Activated CD4-positive, alpha-beta T cell treated with anti-CD3 and anti-CD28 coated beads for 36 hours (primary cell): ENCODE data around the gene DDX56. TPM values are rescaled to one million over a fixed set of nuclear protein-coding genes. Genes with fewer than 3 reads are reported as not detected.

Experiments
- ATAC-seq: fragments of 200-7000 bp; cut with Tn5 transposase; one replicate; pipeline ENCODE4 v1.10.0; 2021; ENCODE audit warnings: mild to moderate bottlenecking, moderate library complexity
- CTCF ChIA-PET: fragments of 350-600 bp; sonication (Branson Sonifier 250); formaldehyde crosslinking; loops from one replicate; lab custom pipeline; 2021; ENCODE audit warnings: antibody characterized with exemption; lab: Charles Lee
- POLR2A ChIA-PET: fragments of 350-600 bp; sonication (Branson Sonifier 250); formaldehyde crosslinking; loops from one replicate; lab custom pipeline; 2021; ENCODE audit warnings: antibody characterized with exemption, inconsistent platforms; lab: Charles Lee
- DNase-seq: peaks from one replicate; pipeline ENCODE4 v3.0.0-alpha.2; 2020
- H3K27ac Mint-ChIP-seq: one replicate; pipeline ENCODE4 v1.8.0; 2021; ENCODE audit warnings: mixed read lengths
- H3K27me3 Mint-ChIP-seq: one replicate; pipeline ENCODE4 v1.8.0; 2021; ENCODE audit warnings: mixed read lengths
- H3K36me3 Mint-ChIP-seq: one replicate; pipeline ENCODE4 v1.8.0; 2021; ENCODE audit warnings: low read depth, mixed read lengths
- H3K4me1 Mint-ChIP-seq: one replicate; pipeline ENCODE4 v1.8.0; 2021; ENCODE audit warnings: mixed read lengths
- H3K4me3 Mint-ChIP-seq: one replicate; pipeline ENCODE4 v1.8.0; 2021; ENCODE audit warnings: mild to moderate bottlenecking, moderate library complexity, mixed read lengths
- H3K9me3 Mint-ChIP-seq: one replicate; pipeline ENCODE4 v1.8.0; 2021; ENCODE audit warnings: low read depth, mixed read lengths
- intact Hi-C, 2 experiments: fragments of 100-400 bp; cut with DNase I in 1 of 2; cut with micrococcal nuclease in 1 of 2; formaldehyde crosslinking; loops; one replicate each; pipeline versions ENCODE4 v1.14.2 to v1.15.1; 2022 to 2024; cut with DNase I, micrococcal nuclease
- total RNA-seq, 2 experiments: library from RNA; stranded (reverse); gene quantifications; one replicate each; pipeline ENCODE4 v1.2.3, GENCODE V29; 2021

Gene DDX56
- 100 to 1,000 TPM in 1 of 2 experiments, 10 to 100 TPM in 1; 98.5 to 104 TPM for total RNA-seq

GRCh38 chr7:44573464-44574286 is at the start of gene DDX56:
Gene DDX56 (minus strand): TSS chr7:44573908. CDS start chr7:44573895, 13 bp downstream.
- Mint-ChIP-seq H3K36me3 (peaks cover 79% of the 10 kb centered on the region), H3K4me1 (peaks cover 41% of the 10 kb centered on the region), H3K9me3 (no peaks in the 10 kb centered on the region), H3K4me3 (peak within 1 kb of the TSS; percentile 90), H3K27me3 (no peaks in the 10 kb centered on the region), H3K27ac (peak within 1 kb of the TSS; percentile 94)
- POLR2A ChIA-PET = interaction anchor here (0.5 to 2.1 kb wide), 12 partner anchors 9 to 381 kb away, joined by 3 to 13 read pairs (median 4); partner anchors contain the start of genes OGDH and TMED4
- peak; percentile 98 for ATAC-seq
- DNase-seq = peak; percentile 97
- CTCF ChIA-PET = interaction anchor here (0.6 to 3.1 kb wide), 9 partner anchors 9 to 563 kb away, joined by 3 to 23 read pairs (median 3); no protein-coding TSS in a partner anchor
- intact Hi-C loops = loop anchor here (1.0 to 5.0 kb wide), 8 partner anchors 9 to 537 kb away; partner anchors contain the start of genes NUDCD3 (in 2 of the 2), TMED4 (in 2 of the 2), OGDH (in 1 of the 2) and POLM (in 1 of the 2)

- CTCF ChIA-PET = interaction anchor here (1.2 to 1.6 kb wide), 2 partner anchors 15 to 27 kb away, joined by 3 to 7 read pairs; no protein-coding TSS in a partner anchor
- ATAC-seq (peak; percentile 90), DNase-seq (peak; percentile 72)
- intact Hi-C loops = loop anchor here (1.0 kb wide), 1 partner anchor 16 kb away; no protein-coding TSS in a partner anchor
- POLR2A ChIA-PET = interaction anchor here (0.5 to 1.5 kb wide), 5 partner anchors 9 to 396 kb away, joined by 4 to 8 read pairs (median 6); partner anchors contain the start of gene OGDH
- H3K27ac Mint-ChIP-seq = peak overlapping the region; percentile 94
- no peaks in the 10 kb centered on the region for H3K27me3 Mint-ChIP-seq
- H3K4me1 Mint-ChIP-seq = peaks cover 90% of the 10 kb centered on the region
- H3K36me3 Mint-ChIP-seq = peaks cover 46% of the 10 kb centered on the region
- peak overlapping the region; percentile 50 for H3K4me3 Mint-ChIP-seq
- no peaks in the 10 kb centered on the region for H3K9me3 Mint-ChIP-seq
These were observed 48.8 kb upstream of the DDX56 start for GRCh38 chr7:44622342-44623151.

GRCh38 chr7:44621750-44622103 is 48.0 kb upstream of the DDX56 start:
- no peak overlapping the region for H3K4me3 Mint-ChIP-seq
- POLR2A ChIA-PET = interaction anchor here (1.7 kb wide), 1 partner anchor 12 kb away, joined by 9 read pairs; no protein-coding TSS in a partner anchor
- H3K4me1 Mint-ChIP-seq = peaks cover 97% of the 10 kb centered on the region
- CTCF ChIA-PET = interaction anchor here (1.4 to 1.6 kb wide), 4 partner anchors 12 to 19 kb away, joined by 6 to 10 read pairs (median 8); no protein-coding TSS in a partner anchor
- no peak for ATAC-seq
- intact Hi-C loops = loop anchor here (1.0 kb wide), 1 partner anchor 17 kb away; no protein-coding TSS in a partner anchor
- no peaks in the 10 kb centered on the region for H3K9me3 Mint-ChIP-seq
- no peak for DNase-seq
- peaks cover 46% of the 10 kb centered on the region for H3K36me3 Mint-ChIP-seq
- H3K27me3 Mint-ChIP-seq = no peaks in the 10 kb centered on the region
- peak overlapping the region; percentile 25 for H3K27ac Mint-ChIP-seq

DNA sequence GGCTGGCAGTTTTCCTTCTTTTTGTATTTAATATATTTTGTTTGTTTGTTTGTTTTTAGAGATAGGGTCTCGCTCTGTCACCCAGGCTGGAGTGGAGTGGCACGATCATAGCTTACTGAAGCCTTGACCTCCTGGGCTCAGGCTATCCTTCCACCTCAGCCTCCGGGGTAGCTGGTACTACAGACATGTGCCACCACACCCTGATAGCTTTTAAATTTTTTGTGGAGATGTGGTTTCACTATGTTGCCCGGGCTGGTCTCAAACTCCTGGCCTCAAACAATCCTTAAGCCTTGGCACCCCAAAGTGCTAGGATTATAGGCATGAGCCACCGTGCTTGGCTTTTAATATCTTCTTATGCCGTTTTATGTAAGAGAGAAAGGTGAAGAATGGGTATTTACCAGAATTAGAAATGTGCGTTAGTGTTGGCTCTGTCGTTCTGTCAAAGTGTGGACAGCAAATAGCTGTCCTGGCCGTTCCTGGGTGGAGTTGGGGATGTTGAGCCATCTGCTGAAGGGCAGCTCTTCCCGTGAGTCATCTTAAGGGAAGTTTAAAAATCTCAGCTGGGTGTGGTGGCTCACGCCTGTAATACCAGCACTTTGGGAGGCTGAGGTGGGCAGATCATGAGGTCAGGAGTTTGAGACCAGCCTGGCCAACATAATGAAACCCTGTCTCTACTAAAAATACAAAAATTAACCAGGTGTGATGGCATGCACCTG is 47.5 kb upstream of the DDX56 start:
- Mint-ChIP-seq H3K4me3 (no peak overlapping the region), H3K27ac (peak overlapping the region; percentile 83), H3K4me1 (peaks cover 92% of the 10 kb centered on the region), H3K27me3 (no peaks in the 10 kb centered on the region), H3K36me3 (peaks cover 44% of the 10 kb centered on the region), H3K9me3 (no peaks in the 10 kb centered on the region)
- CTCF ChIA-PET = interaction anchor here (0.9 to 1.6 kb wide), 5 partner anchors 12 to 246 kb away, joined by 4 to 10 read pairs (median 8); no protein-coding TSS in a partner anchor
- intact Hi-C loops = no loop called here
- POLR2A ChIA-PET = interaction anchor here (1.7 kb wide), 1 partner anchor 13 kb away, joined by 9 read pairs; no protein-coding TSS in a partner anchor
- DNase-seq (no peak), ATAC-seq (no peak)

DNA sequence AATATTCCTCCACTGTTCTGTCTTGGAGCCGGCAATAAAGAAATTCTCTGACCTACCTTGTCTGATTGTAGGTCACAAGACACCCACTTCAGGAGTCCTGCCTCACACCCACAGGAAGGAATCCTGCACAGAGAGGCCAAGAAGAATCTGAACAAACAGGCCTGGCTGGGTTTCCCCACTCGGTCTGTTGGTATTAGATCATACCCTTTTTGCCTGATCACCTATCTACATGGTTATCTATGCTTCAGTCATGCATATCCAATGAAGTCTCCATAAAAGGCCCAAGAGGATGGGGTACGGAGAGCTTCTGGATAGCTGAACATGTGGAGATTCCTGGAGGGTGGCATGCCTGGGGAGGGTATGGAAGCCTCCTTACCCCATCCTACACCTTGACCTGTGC is 45.0 kb upstream of the DDX56 start:
- no peaks in the 10 kb centered on the region for H3K9me3 Mint-ChIP-seq
- peaks cover 27% of the 10 kb centered on the region for H3K36me3 Mint-ChIP-seq
- ATAC-seq = no peak
- ChIA-PET CTCF (interaction anchor here (0.8 kb wide), 1 partner anchor 10 kb away, joined by 3 read pairs; no protein-coding TSS in a partner anchor), POLR2A (no interaction called here)
- intact Hi-C loops = no loop called here
- peak overlapping the region; percentile 95 for H3K27ac Mint-ChIP-seq
- no peaks in the 10 kb centered on the region for H3K27me3 Mint-ChIP-seq
- peak; percentile 46 for DNase-seq
- peak overlapping the region; percentile 17 for H3K4me3 Mint-ChIP-seq
- peaks cover 91% of the 10 kb centered on the region for H3K4me1 Mint-ChIP-seq

GRCh38 chr7:44618045-44618444 is 44.3 kb upstream of the DDX56 start:
- H3K27me3 Mint-ChIP-seq = no peaks in the 10 kb centered on the region
- peaks cover 87% of the 10 kb centered on the region for H3K4me1 Mint-ChIP-seq
- H3K9me3 Mint-ChIP-seq = no peaks in the 10 kb centered on the region
- intact Hi-C loops = no loop called here
- ChIA-PET CTCF (interaction anchor here (1.0 to 3.3 kb wide), 7 partner anchors 12 to 53 kb away, joined by 3 to 19 read pairs (median 5); partner anchors contain the start of gene OGDH), POLR2A (interaction anchor here (1.2 to 1.8 kb wide), 3 partner anchors 16 to 268 kb away, joined by 4 to 29 read pairs (median 14); no protein-coding TSS in a partner anchor)
- peaks cover 24% of the 10 kb centered on the region for H3K36me3 Mint-ChIP-seq
- peak overlapping the region; percentile 95 for H3K27ac Mint-ChIP-seq
- DNase-seq (no peak), ATAC-seq (no peak)
- H3K4me3 Mint-ChIP-seq = peak overlapping the region; percentile 17

DNA sequence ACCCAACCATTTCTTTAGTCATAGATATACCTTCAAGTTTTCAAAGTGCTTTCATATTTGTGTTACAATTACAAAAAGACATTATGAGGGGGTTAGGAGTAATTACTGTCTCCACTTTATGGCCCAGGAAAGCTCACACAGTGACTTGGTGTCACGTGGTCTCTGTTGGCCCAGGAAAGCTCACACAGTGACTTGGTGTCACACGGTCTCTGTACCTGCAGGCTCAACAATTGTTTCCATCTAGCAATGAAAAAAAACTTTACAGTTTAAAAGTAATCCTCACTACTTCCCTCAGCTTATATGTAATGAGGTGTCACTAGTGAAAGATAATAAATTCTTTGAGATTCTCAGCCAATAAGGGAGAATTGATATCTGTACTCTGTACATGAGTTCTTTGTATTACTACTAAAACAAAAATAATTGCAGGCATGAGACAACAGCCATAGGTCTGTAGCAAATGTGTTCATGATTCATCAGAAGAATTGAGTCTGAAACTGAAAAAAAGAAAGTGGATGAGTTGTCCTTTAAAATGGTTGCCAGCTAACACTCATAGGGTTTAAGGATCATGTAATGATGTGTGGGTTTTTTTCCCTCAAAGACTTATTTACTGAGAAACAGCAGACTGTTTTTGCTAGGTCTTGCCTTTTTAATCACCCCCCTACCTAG is 43.6 kb upstream of the DDX56 start:
- ChIA-PET POLR2A (interaction anchor here (0.5 to 1.8 kb wide), 9 partner anchors 10 to 1032 kb away, joined by 3 to 29 read pairs (median 8); partner anchors contain the start of genes OGDH and PPIA), CTCF (interaction anchor here (0.5 to 3.3 kb wide), 11 partner anchors 11 to 233 kb away, joined by 3 to 19 read pairs (median 4); partner anchors contain the start of gene OGDH)
- intact Hi-C loops = loop anchor here (1.0 to 2.0 kb wide), 9 partner anchors 11 to 579 kb away; partner anchors contain the start of genes OGDH (in 2 of the 2), H2AZ2 (in 1 of the 2), PPIA (in 1 of the 2) and TMED4 (in 1 of the 2)
- Mint-ChIP-seq H3K9me3 (no peaks in the 10 kb centered on the region), H3K27me3 (no peaks in the 10 kb centered on the region), H3K27ac (peak overlapping the region; percentile 95), H3K36me3 (peaks cover 20% of the 10 kb centered on the region), H3K4me3 (peak overlapping the region; percentile 43), H3K4me1 (peaks cover 81% of the 10 kb centered on the region)
- DNase-seq = peak; percentile 73
- peak; percentile 92 for ATAC-seq

- H3K9me3 Mint-ChIP-seq = no peaks in the 10 kb centered on the region
- no peaks in the 10 kb centered on the region for H3K27me3 Mint-ChIP-seq
- intact Hi-C loops = loop anchor here in 1 of 2 experiments (2.0 kb wide), 1 partner anchor 580 kb away; no protein-coding TSS in a partner anchor
- H3K36me3 Mint-ChIP-seq = peaks cover 22% of the 10 kb centered on the region
- no peak for ATAC-seq
- no peak overlapping the region for H3K27ac Mint-ChIP-seq
- H3K4me3 Mint-ChIP-seq = no peak overlapping the region
- ChIA-PET POLR2A (interaction anchor here (0.5 to 1.8 kb wide), 7 partner anchors 10 to 1031 kb away, joined by 3 to 29 read pairs (median 9); partner anchors contain the start of genes OGDH and PPIA), CTCF (interaction anchor here (0.7 to 3.3 kb wide), 6 partner anchors 11 to 182 kb away, joined by 3 to 19 read pairs (median 4); partner anchors contain the start of gene OGDH)
- peaks cover 78% of the 10 kb centered on the region for H3K4me1 Mint-ChIP-seq
- no peak for DNase-seq
These were observed 42.8 kb upstream of the DDX56 start for GRCh38 chr7:44616545-44616944.

DNA sequence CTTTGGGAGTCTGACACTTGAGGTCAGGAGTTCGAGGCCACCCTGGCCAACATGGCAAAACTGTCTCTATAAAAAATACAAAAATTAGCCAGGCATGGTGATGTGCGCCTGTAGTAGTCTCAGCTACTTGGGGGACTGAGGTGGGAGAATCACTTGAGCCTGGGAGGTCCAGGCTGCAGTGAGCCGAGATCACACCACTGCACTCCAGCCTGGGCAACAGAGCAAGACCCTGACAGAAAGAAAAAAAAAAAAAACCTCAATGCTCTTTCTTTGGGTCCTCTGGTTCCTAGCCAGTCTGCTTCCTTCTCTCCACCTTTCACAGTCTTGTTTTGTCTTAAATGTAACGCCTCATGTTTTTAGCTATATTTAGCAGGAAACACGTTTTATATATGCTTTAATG is 42.1 kb upstream of the DDX56 start:
- Mint-ChIP-seq H3K4me3 (no peak overlapping the region), H3K9me3 (no peaks in the 10 kb centered on the region), H3K27ac (peak overlapping the region; percentile 66), H3K4me1 (peaks cover 70% of the 10 kb centered on the region), H3K27me3 (no peaks in the 10 kb centered on the region), H3K36me3 (peaks cover 18% of the 10 kb centered on the region)
- ChIA-PET POLR2A (no interaction called here), CTCF (interaction anchor here (0.6 to 3.3 kb wide), 3 partner anchors 23 to 183 kb away, joined by 3 to 19 read pairs (median 4); no protein-coding TSS in a partner anchor)
- intact Hi-C loops = loop anchor here in 1 of 2 experiments (2.0 kb wide), 1 partner anchor 581 kb away; no protein-coding TSS in a partner anchor
- no peak for DNase-seq
- no peak for ATAC-seq
